NCI-H2029 (cell line): ENCODE data around the gene COMMD7.

Experiments used
- DNase-seq: peaks from one replicate; lab custom pipeline; 2025; lab: John Stamatoyannopoulos, UW

COMMD7 gene

DNA sequence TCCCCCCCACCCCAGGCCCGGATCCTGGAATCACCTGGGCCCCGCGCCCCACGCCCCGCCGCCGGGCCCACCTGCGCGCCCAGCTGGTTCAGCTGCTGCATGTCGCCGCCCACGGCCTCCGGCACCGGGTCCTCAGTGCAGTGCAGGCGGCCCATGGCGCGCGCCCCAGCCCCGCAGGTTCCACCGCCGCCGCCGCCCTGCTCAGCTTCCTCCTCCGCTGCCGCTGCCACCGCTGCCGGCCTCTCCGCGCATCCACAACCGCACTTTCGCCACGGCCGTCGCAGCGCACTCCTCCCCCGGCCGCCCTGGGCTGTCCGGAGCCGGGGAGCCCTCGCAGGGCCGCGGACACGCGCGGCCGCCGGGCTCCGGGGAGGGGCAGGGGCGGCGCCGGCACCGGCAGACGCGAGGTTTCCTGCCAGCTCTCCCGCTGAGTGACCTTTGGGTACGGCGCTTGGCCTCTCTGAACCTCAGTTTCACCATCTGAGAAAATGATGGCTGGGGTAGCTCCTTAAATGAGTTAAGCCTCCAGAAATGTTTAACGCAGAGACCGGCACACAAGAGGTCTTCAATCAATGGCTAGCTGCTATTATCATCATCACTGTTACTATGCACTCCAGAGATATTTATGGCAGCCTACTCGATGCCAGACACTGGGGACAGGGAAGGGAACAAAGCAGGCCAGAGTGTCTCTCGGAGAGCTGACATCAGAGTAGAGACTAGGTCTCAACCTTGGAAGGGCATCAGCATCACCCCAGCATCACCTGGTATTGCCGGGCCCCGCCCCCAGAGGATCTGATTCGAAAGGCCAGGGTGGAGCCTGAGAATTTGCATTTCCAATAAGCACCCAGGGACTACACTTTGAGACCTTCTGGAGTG, at the start of gene COMMD7:
COMMD7 (minus strand) TSS at position 231 of the 876 bp plus-strand sequence; CDS start at position 155, 76 bp downstream.
- peak; percentile 56 for DNase-seq

DNA sequence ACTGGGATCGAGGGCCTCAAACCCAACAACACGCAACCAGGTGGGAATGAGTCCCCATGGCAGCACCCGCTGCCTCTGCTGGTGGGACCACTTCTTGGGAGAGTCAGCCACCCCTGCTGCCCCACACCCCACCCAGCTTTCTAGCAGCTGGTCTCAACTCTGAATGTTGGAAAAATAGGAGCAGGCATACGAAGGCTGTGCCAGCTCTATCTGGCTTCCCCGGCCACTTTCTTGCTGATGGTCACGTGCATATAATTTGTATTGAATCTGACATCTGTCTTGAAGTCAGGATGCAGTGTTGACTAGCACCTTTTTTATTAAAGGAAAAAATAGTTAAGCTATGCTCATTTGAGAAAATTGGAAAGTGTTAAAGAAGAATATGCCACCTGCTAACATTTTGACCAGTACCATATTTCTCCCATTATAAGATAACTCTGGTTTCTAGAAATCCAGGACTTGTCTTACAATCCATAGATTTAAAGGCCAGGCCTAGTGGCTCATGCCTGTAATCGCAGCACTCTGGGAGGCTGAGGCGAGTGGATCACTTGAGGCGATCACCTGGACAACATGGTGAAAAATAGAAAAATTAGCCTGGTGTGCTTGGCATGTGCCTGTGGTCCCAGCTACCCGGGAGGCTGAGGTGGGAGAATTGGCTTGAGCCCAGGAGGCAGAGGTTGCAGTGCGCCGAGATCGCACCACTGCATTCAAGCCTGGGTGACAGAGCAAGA, 49.6 kb upstream of the COMMD7 start:
- DNase-seq: no peak

DNA sequence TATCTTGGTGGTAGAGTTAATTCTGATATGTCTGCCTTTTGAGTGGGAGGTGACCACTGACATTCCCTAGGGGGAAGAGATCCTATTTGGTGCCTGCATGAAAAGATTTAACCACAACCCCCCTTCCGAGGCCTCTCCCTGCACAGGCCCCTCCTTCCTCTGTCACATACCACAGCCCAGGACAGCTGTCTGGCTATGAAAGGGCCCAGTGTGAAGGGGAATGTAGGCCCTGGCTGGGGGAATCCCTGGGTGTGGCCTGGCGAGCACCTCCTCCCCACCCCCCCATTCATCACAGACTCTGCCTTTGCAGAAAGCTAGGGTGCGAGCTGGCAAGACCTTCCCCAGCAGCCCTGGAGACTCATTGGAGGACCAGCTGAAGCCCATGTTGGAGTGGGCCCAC, 49.0 kb upstream of the COMMD7 start:
- no peak for DNase-seq

DNA sequence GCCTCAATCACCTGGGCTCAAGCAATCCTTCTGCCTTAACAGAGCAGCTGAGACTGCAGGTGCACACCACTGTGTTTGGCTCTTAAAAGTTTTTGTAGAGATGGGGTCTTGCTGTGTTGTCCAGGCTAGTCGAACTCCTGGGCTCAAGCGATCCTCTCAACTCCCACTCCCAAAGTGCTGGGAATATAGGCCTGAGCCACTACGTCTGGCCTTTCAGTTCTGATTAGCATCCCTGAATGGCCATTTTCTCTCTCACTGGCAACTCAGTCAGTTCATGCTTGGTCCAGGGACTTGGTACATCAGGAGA, 47.4 kb upstream of the COMMD7 start:
- DNase-seq: no peak

DNA sequence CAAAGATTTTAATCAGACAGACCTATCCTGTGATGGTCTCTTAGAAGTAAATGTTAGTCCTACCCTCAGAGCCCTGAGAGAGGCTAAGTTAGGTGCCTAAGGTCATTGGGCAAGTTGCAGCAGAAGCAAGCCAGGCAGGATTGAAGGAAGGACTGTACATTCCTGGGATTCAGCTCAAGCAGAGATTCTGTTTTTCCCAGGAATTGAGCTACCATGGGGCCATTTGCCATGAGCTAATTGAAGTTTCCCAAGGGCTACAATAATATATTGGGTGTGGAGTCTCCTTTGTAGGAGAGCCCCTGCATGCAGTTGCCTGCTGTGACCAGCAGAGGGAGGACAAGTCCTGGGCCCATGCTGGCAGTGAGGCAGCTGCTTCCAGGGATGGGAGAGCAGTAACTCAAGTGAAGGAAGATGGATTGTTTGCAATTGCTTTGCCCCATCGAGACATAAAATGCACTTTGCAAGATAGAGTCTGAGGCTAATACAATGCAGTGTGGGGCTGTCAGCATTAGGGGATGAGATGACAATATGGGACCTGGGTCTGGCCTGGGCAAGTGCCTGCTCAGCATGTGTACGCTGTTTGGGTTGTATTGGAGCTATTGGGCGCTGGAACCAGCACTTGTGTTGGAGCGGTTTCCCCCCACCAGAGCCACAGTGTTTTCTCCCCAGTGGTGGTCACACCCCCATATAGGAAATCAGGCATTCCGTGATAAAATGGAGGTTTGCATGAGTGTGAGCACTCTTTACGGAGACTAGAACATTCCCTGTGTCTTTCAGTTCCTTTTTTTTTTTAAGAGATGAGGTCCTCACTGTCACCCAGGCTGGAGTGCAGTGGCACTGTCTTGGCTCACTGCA, 46.9 kb upstream of the COMMD7 start:
- DNase-seq: peak; percentile 33

DNA sequence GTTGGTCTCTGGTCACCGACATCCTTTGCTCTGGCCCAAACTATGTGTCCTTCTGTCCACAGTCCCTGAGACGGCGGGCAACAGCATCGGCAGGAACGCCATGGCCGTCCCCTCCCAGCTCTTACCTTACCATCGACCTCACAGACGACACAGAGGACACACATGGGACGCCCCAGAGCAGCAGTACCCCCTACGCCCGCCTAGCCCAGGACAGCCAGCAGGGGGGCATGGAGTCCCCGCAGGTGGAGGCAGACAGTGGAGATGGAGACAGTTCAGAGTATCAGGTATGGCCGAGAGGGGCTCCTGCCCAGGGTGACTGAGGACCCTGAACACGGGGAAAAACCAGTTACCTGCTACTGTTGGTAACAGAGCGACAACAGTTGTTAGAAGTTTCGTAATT, 43.9 kb upstream of the COMMD7 start:
- DNase-seq: no peak

DNA sequence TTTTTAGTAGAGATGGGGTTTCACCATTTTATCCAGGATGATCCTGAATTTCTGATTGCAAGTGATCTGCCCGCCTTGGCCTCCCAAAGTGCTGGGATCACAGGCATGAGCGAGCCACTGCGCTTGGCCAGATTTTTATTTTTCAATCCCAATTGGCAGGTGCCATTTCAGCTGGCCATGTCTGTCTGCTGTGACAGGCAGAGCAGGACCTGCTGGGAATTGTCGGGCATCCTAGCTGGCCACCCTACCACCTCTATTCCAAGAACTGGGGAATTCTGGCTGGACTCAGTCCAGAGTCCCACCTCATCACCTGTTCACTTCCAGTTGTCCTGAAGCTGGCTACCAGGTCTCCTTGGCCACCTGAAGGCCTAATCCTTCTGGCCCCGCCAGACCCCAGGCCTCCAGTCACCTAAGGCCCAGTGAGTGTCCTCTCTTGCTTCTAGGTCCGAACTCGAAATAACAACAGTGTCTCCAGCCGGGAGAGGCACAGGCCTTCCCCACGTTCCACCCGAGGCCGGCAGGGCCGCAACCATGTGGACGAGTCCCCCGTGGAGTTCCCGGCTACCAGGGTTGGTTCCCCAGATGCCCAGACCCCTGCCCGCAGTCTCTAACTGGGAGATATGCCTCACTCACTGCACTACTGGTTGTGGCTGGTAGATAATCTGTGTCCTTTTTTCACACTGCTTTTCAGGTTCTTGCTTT, 42.9 kb upstream of the COMMD7 start:
- no peak for DNase-seq

DNA sequence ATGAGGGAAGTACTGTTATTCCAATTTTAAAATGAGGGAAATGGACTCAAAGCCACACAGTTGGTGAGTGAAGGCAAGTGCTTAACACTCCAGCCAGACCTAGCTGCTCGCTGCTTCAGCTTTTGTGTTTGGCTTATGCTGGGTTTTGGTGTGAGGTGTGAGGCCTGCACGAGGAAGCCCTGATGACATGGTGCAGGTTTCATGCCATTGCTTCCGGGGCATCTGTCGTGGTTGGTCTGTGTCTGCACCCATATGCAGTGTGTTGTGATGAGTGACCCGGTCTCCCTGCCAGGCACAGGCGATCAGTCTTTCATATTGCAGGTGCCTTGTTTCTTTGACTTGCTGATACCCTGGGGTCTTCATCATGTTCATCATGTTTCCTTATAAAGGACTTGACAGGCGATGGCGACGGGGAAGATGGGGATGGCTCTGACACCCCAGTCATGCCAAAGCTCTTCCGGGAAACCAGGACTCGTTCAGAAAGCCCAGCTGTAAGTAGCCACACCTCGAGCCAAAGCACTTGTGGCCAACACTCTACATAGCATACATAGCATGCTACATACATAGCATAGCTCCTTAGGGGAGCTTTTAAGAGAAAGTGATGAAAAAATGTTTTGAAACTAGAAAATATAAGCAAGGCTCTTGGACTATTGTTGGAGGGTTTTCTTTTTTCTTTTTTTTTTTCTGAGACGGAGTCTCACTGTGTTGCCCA, 41.3 kb upstream of the COMMD7 start:
- no peak for DNase-seq

DNA sequence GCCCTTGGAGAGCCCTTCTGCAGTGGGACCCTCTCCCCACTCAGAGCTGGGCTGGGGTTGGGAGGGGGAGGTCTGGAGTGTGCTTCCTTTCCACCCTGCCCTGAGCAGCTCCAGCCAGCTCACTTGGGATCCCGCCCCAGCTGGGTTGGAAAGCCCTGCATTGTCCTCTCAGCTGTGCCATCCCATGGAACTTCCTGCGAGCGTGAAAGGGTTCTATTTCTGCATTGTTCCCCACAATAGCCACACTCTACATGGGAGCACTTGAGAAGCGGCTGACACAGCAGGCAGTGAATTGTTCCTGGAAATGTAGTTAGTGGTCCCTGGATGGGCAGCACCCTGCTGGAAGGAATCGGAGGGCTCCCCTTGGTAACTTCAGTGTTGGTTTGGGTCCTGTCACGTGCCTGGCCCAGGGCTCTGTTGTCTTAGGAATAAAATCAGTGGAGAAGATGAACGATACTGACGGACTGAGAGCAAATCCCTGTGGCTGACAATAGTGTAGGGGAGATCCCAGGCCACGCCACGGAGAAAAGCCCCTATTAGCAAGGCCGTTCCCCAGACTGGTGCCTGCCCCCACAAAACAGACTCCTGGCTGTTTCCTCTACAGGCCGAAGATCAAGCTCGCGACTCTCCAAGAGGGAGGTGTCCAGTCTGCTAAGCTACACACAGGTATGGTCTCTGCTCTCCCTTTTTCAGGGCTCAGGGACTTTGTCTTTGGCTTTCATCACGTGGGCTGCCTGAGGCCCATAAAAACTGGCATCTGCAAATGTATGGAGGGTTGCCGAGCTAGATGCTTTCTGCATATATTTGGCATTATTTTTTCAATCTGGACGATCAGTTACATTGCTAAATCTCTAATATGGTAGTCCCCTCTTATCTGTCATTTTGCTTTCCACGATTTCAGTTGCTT, 37.7 kb upstream of the COMMD7 start:
- DNase-seq: no peak

DNA sequence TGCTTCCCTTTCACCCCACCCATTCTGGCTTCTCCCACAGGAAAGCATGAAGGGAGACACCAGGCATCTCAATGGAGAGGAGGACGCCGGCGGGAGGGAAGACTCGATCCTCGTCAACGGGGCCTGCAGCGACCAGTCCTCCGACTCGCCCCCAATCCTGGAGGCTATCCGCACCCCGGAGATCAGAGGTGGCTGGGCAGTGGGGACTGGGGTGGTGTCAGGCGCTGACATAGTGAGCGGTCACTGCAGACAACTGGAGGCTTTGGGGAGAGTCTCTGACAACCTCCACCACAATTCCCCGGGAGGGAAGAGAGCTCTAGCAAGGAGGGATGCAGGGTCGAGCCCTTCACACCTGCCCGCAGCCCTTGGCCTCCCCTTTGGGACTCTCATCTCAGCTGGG, 37.0 kb upstream of the COMMD7 start:
- no peak for DNase-seq

DNA sequence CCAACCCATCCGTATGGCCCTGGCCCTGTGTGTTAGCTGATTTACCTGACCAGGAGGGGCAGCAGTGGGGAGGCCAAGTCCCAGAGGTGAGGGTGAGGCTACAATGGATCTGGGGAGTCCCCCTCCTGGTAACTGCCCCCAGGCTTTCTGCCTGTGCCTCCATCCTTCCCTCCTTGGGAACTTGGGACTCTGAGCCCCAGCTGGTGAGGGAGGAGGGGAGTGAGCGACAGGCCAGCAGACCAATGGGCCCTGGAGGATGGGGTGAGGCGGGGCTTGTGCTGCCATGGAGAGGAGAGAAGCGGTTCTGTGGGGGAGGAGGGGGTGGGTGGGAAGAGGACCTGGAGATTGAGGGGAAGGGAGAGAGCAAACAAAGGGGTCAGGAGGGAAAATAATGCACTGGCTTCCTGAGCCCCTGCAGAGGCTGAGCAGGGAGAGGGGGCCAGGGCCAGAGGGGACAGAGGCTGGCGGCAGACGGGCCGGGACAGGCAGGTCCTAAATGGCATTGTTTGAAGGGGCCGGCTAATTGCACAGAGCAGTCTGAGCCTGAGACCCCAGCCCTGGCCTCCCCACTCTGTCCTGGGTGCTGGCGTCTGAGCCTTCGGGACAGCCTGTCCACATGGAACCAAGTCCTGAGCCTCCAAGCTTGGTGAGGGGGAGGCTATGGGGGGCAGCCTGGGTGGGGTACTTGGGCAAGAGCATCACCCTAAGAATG, 36.4 kb upstream of the COMMD7 start:
- no peak for DNase-seq

- DNase-seq: no peak
Measured at GRCh38 chr20:32777177-32777956, 34.1 kb upstream of the COMMD7 start.

DNA sequence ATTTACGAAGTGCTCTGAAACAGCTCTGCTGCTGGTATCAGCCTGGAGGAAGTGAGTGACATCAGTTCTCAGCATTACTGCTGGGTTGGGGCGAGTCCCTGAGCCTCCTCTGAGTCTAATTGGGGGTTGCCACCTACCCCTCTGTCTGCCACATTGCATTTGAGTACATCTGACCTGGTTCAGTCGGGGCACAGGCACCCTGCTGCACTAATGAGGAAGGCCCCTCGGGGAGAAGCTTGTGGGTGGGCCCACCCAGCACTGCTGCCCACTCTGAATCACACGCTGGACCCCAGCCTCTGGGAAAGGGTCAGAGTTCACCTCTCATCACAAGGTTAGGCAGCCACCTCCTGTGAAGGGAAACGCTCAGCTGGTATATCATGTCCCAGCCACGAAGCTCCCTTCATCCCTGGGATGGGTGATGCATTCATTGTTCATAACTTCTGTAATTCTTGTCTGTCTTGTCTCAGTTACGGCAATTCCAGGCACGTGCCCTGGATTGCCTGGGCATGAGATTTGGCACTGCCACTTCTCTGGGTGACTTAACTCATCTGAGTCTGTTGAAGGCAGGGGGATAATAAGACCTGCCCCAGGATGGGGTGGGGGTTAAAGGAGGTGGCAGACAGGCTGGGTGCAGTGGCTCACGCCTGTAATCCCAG, 32.2 kb upstream of the COMMD7 start:
- no peak for DNase-seq

DNA sequence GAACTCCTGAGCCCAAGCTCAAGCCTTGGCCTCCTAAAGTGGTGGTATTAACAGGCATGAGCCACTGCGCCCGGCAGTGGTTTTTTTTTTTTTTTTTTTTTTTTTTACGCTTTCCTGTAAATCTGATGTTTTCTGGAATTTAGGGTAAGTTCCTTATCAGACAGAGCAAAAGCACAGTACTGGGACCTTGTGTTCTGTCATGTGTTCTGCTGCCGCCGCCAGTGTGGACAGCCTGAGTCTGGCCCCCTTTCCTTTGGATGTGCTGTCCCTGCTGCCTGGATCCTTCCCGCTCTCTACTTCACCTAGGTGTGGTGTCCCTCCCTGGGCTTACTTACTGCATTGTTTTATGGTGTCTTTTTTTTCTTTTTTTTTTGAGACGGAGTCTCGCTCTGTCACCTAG, 30.6 kb upstream of the COMMD7 start:
- DNase-seq: no peak

- DNase-seq: no peak
Measured at GRCh38 chr20:32773223-32773622, 30.0 kb upstream of the COMMD7 start.

DNA sequence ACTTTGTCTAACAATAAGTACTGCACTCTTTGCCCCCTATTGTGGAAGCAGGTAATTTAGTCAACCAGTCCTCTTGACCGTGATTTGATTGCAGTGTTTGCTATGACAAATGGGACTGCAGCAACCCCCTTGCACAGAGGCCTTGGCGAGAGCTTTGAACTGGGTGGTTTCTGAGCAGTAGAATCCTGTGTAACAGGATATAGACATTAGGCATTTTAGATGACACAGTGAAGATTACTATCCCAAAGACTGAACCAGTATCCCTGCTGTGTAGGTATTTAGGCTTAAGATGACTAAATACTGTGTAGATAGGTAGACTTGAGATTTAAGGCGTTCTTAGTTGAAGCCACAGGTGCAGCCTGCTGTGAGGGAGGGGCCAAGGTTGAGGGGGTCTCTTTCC, 28.8 kb upstream of the COMMD7 start:
- DNase-seq: no peak

DNA sequence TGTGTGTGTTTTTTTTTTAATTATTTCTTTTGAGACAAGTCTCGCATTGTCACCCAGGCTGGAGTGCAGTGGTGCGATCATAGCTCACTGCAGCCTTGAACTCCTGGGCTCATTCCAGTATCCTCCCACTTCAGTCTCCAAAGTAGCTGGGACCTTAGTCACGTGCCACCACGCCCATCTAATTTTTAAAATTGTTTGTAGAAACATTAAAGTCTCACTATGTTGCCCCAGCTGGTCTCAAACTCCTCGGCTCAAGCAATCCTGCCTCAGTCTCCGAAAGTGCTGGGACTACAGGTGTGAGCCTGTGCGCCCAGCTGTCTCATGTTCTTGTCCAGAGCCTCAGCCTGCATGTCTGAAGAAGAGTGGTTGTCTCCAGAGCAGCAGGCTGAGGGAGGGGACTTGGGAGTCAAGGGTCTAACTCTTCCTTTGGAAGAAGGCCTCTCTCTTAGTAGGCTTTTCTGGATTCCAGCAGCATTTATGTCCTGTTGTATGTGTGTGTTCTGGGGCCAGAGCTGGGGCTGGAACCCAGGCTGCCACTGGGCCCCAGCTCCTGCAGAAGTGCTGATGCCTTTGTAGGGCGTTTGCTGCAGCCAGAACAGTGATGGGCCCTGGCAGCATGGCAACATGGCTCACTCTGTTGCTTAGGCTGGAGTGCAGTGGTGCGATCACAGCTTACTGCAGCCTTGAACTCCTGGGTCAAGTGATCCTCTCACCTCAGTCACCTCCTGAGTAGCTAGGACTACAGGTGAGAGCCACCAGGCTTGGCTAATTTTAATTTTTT, 24.3 kb upstream of the COMMD7 start:
- DNase-seq: no peak
